ENCODE measurements around the gene ARHGEF10L. TPM values are rescaled to one million over a fixed set of nuclear protein-coding genes. Genes with fewer than 3 reads are reported as not detected.

ARHGEF10L gene
- total and polyA plus RNA-seq, 8 donors, result 36.2 to 104 (median 52.8) TPM

DNA sequence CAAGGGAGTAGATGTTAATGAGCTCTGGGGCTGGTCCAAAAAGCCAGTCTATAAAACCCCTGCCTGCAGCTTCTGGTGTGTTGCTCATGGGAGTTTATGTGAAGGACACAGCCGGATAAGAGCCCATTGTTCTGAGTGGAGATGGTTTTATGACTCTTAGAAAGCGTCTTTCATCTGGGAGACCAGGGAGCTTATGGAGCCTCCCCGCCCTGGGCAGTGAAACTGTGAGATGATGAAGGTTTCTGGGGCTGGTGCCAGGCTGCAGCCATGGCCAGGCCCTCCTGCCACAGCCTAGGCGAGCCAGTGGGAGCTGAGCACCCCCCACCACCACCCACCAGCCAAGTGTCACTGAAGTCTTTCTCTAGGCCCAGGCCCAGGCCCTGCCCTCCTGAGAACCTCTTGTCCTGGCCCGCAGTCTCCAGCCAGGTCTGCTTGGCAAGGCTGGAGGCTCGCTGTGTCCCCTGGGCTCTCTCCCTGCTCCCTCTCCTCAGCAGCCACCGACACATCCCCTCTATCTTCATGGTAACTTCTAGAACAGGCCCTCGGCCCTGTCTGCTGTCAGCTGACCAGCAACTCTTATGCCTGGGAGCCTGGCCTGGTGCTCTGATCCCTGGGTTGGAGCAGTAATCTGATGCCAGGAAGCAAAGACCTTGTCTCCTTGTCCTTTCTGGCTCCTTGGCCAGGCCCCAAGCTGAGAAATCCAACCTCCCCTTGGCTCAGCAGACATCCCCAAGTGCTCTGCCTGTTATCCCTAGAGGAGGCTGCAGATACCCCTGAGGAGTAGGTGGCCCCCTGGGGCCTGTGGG, 7.6 kb upstream of the ARHGEF10L start:
- Histone ChIP-seq H3K4me3 (no peak overlapping the region), H3K27ac (peak overlapping the region; percentile 65 to 80 (median 72)), H3K9me3 (no peaks in the 10 kb centered on the region), H3K4me1 (peaks cover 2 to 9% (median 5%) of the 10 kb centered on the region in 3 donors), H3K36me3 (no peaks in the 10 kb centered on the region), H3K27me3 (no peaks in the 10 kb centered on the region)
- intact Hi-C loops (cut with DNase I), result no loop called here
- peak; percentile 63 to 86 (median 76) for DNase-seq
- no peak for FAIRE-seq
- ATAC-seq, result peak; percentile 79 to 89 (median 87)
- WGBS, 2 donors, result 32 to 39% methylated on average over 8 of the region's 8 CpGs
- TF ChIP-seq CTCF (IDR thresholded peaks at IDR 0.05), result no peak

DNA sequence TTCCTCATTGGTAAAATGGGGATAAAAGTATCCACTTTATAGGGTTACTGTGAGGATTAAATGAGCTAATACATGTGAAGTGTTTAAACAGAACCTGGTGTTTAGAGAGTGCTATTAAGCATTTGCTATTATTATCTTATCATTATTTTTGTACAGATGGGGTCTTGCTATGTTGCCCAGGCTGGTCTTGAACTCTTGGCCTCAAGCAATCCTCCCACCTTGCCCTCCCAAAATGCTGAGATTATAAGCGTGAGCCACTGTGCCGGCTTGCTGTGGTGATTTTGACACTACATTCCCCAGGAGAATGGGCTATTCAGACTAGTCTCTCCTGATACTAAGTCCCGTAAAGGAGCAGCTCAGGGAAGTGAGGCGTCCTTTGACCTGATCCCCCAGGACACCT, 6.3 kb upstream of the ARHGEF10L start:
- no peak for DNase-seq

GRCh38 chr1:17535300-17535936, 4.1 kb upstream of the ARHGEF10L start:
- no peak for TF ChIP-seq CTCF (IDR thresholded peaks at IDR 0.05)
- no peaks in the 10 kb centered on the region for H3K36me3 ChIP-seq
- H3K9me3 ChIP-seq, result no peaks in the 10 kb centered on the region
- peaks cover 5 to 12% (median 9%) of the 10 kb centered on the region in 3 donors for H3K4me1 ChIP-seq
- intact Hi-C loops (cut with DNase I), result no loop called here
- 90 to 95% methylated on average over 8 of the region's 8 CpGs for WGBS, 2 donors
- DNase-seq (no peak), ATAC-seq (no peak), FAIRE-seq (no peak)
- no peak overlapping the region for H3K27ac ChIP-seq
- no peaks in the 10 kb centered on the region for H3K27me3 ChIP-seq
- H3K4me3 ChIP-seq, result no peak overlapping the region

More for the DNA sequence above, 6.3 kb upstream of the ARHGEF10L start:
- H3K27ac ChIP-seq, result no peak overlapping the region
- FAIRE-seq (no peak), ATAC-seq (no peak)
- H3K9me3 ChIP-seq, result no peaks in the 10 kb centered on the region
- no peak for TF ChIP-seq CTCF (IDR thresholded peaks at IDR 0.05)
- peaks cover 2 to 9% (median 5%) of the 10 kb centered on the region in 3 donors for H3K4me1 ChIP-seq
- H3K4me3 ChIP-seq, result no peak overlapping the region
- 93 to 97% methylated on average over 4 of the region's 4 CpGs for WGBS, 2 donors
- no peaks in the 10 kb centered on the region for H3K27me3 ChIP-seq
- H3K36me3 ChIP-seq, result no peaks in the 10 kb centered on the region
- intact Hi-C loops (cut with DNase I), result no loop called here

GRCh38 chr1:17538010-17538409, 1.5 kb upstream of the ARHGEF10L start:
- no peak for FAIRE-seq
- no peaks in the 10 kb centered on the region for H3K36me3 ChIP-seq
- no peak overlapping the region for H3K27ac ChIP-seq
- H3K4me3 ChIP-seq, result no peak overlapping the region
- H3K4me1 ChIP-seq, result peaks cover 0 to 16% (median 4%) of the 10 kb centered on the region in 3 donors
- no peak for TF ChIP-seq CTCF (IDR thresholded peaks at IDR 0.05)
- WGBS, 2 donors, result 77 to 78% methylated on average over 7 of the region's 7 CpGs
- H3K27me3 ChIP-seq, result no peaks in the 10 kb centered on the region
- intact Hi-C loops (cut with DNase I), result no loop called here
- ATAC-seq, result no peak
- no peak for DNase-seq
- no peaks in the 10 kb centered on the region for H3K9me3 ChIP-seq
